Measurements from ENCODE around the gene PCBP3.

The PCBP3 gene

GRCh38 chr21:45899317-45900033 lies 255.9 kb downstream of the PCBP3 start:
- DNase-seq: no peak

GRCh38 chr21:45900034-45900868 lies 256.7 kb downstream of the PCBP3 start:
- DNase-seq: no peak

GRCh38 chr21:45901061-45901690 lies 257.7 kb downstream of the PCBP3 start:
- no peak for DNase-seq

- DNase-seq: no peak
Observed at GRCh38 chr21:45902292-45902995, 258.9 kb downstream of the PCBP3 start.

GRCh38 chr21:45905196-45905595 lies 261.7 kb downstream of the PCBP3 start:
- no peak for DNase-seq

- no peak for DNase-seq
Observed at GRCh38 chr21:45906196-45906805, 262.8 kb downstream of the PCBP3 start.

GRCh38 chr21:45906859-45907258 lies 263.3 kb downstream of the PCBP3 start:
- DNase-seq: no peak

GRCh38 chr21:45908536-45909237 lies 265.2 kb downstream of the PCBP3 start:
- DNase-seq: no peak

- DNase-seq: no peak
Observed at GRCh38 chr21:45909238-45909988, 265.9 kb downstream of the PCBP3 start.

- DNase-seq: no peak
Observed at GRCh38 chr21:45910155-45910547, 266.6 kb downstream of the PCBP3 start.

- no peak for DNase-seq
Observed at GRCh38 chr21:45910548-45911221, 267.2 kb downstream of the PCBP3 start.

GRCh38 chr21:45911806-45912325 lies 268.3 kb downstream of the PCBP3 start:
- no peak for DNase-seq

- no peak for DNase-seq
Observed at GRCh38 chr21:45912611-45913417, 269.3 kb downstream of the PCBP3 start.

GRCh38 chr21:45913418-45913765 lies 269.9 kb downstream of the PCBP3 start:
- no peak for DNase-seq

GRCh38 chr21:45913886-45914285 lies 270.4 kb downstream of the PCBP3 start:
- DNase-seq: no peak

- no peak for DNase-seq
Observed at GRCh38 chr21:45914321-45914845, 270.9 kb downstream of the PCBP3 start.

- no peak for DNase-seq
Observed at GRCh38 chr21:45916011-45916840, 272.7 kb downstream of the PCBP3 start.

- DNase-seq: no peak
Observed at GRCh38 chr21:45917241-45917640, 273.7 kb downstream of the PCBP3 start.

All from activated CD4-positive, CD25-positive, alpha-beta regulatory T cell treated with anti-CD3 and anti-CD28 coated beads, Interleukin-2, amount 50 U/mL, for 72 hours (primary cell).